ENCODE measurements around the gene CCL13.

CCL13 gene

DNA sequence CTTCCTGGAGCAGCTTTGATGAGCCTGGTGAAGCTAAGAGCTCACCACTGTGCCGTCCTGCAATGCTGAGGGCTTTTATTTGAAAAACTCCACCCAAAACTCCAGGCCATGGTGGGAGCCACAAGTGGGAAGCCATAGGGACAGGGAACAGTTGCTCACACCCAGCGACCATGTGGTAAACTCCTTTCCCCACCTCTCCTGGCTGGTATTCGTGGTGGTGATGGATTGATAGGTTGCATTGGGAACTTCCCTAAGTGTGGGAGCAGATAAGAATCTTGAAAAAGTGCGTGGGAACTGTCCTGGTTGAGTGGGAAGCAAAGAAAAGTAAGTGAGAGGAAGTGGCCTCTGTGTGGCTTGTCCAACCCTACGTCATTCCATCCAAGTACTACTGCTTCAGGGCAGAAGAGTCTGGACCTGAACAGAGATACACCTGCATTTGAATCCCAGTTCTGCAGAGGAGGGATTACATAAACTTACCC, 6.9 kb downstream of the CCL13 start, which contains the start of gene CCL1:
CCL1 (minus strand) TSS at position 51 of the 479 bp plus-strand sequence. CDS start 72 bp downstream, outside the sequence.
- DNase-seq (ENCODE audit: low read depth), result no peak

DNA sequence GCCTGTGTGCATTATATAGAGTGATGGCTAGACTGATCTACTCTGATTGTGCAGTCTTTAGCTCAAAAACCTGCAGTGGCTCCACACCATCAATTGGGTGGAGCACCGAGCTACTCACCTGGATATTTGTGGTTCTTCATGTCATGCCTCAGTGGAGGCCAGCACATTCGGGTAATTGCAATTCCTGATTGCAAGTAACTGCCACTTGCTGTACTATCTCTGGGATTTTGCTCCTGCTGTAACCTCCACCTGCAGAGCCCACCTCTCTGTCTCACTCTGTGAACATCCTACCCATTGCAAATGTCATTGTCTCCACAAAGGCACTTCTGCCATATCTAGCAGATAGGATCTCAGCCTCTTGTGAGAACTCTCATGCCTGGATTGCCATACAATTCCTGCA, 8.5 kb downstream of the CCL13 start:
- DNase-seq (ENCODE audit: low read depth), result no peak

DNA sequence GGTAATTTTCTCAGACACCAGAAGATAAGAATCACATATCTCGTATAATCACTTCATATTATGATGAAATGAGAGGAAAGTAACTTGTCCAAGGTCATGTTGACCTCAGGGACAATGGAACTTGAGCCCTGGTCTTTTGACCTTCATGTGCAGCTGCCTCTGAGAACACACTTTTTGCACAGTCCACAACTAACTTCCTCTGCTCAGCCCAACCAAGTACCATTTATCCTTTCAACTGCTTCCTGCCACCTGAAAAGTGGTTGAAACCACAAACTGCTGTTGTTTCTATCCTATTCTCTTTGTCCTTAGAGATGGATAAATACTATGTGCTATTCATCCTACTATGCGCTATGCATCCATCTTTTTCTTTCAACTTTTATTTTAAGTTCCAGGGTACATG, 9.1 kb downstream of the CCL13 start:
- no peak for DNase-seq (ENCODE audit: low read depth)

DNA sequence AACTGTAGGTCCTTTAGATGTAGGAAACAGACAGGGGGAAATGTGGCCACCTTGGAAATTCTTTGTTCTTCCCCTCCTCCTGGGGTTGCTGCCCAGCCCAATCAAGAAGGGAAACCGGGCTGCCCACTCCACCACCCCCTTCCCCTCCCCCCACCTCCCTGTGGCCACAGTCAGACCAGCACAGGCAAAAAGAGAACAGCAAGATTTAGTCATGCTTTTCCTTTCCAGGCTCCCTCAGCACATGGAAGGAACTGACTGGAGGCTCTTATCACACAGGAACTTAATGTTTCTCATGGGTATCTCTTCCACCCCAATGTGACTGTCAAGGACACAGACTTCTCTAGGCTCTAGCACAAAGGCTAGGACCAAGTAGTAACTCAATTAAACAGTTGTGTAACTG, 9.7 kb downstream of the CCL13 start:
- no peak for DNase-seq (ENCODE audit: low read depth)

DNA sequence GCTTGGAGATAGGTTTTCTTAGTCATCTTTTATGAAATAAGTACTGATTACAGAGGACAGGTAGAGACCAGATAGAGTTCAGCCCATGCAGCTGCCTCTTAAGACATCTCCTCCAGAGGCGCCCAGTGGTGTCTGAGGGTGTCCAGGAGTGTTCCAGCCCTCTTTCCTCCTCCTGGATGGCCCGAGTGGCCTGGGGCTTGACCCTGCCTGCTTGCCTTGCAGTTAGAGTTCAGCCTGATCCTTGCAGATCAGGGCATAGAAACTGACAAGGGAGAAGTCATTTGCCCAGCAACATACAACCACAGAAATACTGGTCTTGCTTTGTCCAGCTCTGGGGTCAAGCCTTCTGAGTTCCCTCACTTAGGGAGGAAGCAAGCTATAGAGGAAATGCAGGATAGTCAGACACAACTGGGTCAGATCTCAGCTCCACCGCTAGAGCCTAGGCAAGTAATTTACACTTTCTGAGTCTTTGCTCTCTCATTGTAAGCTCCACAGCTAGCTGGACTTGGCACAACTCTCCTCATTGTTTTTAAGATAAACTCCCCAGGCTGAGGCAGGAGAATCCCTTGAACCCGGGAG, 10.3 kb downstream of the CCL13 start:
- no peak for DNase-seq (ENCODE audit: low read depth)

DNA sequence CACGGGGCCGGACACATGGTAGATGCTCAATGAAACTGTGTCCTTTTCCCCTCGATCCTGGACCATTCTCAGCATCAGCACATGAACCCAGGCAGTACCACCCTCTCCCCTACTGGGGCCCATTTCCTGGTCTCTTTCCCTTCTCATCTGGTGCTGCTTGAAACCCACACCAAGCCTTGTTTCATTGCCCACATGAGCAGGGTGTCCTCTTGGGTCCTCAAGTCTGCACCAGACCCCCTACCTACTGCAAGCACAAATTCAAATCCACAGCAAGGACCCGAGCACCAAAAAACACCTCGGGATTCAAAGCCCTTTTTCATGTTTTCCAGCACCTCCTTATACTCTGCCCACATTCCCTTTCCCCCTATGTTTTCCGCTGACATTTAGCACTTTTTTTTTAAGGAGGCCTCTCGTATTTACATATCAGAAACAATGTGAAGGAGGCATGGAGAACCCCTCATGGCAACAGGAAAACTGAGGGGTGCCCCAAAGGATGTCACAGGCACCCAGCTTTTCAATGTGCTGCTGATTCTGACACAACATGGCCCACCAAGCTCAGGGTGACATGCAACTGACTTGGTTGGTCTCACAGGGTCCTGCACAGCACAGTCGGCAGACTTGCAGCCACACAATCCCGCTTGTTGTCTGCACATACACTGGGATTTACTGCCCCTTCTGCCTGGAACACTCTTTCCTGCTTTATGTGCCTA, 11.4 kb downstream of the CCL13 start:
- DNase-seq (ENCODE audit: low read depth), result no peak

DNA sequence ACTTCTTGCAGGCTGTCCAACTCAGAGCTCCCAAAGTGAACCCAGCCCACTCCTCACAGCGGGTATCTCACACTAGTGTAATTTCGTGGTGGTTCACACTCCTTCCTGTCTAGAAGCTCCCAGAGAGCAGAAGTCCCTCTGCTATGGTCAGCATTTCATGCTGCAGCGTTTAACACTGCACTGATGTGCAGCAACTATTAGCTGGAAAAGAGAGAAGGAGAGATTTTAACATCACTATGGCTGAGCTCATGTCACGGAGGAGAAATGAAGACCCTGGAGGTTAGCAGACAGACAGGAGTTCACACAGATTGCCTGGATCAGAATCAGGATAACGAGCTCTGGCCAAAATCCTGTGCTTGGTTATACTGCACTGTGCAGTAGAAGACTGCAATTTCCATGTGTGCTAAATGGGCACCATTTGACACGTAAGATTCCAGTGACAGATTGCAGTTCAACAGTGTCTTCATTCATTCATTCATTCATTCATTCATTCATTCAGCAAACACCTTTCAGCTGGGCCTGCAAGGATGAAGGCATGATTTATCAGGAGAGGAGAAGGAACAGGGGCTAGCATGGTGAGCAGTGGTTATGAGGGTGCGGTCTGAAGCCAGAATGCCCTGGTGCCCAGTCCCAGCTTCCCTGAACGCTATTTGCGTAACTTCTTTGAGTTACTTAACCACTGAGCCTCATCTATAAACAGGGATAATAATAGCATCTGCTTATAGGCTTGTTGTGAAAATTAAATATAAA, 12.1 kb downstream of the CCL13 start:
- no peak for DNase-seq (ENCODE audit: low read depth)

DNA sequence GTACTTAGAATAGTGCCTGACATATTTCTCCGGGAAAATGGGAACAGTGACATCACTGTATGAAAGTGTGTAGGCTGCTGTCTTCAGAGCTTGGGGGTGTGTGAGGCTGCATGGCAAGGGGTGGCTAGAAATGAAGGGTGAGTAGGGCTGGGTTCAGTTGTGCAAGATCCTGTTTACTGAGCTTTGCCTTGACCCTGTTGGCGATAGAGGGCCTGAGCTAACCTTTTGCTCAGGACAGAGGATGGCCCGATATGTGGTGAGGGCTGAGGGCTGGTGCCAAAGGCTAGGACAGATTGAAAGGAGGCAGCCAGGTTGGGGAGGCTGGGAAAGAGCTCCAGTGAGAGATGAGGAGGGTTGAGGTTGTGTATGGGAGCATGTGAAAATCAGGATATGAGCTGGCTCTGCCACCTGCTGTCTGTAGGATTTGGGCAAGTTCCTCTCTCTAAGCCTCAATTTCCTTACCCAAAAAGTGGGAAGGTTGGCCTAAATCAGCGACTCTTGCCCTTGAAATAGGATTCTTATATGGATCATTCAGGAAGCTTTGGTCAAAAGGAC, 12.7 kb downstream of the CCL13 start:
- DNase-seq (ENCODE audit: low read depth), result no peak

DNA sequence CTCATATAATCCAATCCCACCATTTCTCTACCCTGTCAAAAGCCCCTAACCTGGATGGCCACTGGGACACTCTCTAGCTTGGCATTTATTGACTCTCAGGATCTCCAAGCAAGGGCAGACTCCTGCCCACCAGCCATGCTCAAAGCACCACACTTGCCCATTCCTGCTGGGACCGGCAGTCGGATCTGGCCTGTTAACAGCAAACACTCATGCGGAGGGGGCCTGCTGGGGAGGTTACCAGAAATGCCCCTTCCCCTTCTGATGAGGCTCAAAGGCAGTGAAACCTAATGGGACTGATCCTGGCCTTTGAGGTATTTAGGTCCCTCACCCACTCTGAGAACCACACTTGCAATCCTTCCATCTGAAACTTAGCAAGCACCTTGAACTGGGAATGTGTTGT, 13.3 kb downstream of the CCL13 start:
- no peak for DNase-seq (ENCODE audit: low read depth)

DNA sequence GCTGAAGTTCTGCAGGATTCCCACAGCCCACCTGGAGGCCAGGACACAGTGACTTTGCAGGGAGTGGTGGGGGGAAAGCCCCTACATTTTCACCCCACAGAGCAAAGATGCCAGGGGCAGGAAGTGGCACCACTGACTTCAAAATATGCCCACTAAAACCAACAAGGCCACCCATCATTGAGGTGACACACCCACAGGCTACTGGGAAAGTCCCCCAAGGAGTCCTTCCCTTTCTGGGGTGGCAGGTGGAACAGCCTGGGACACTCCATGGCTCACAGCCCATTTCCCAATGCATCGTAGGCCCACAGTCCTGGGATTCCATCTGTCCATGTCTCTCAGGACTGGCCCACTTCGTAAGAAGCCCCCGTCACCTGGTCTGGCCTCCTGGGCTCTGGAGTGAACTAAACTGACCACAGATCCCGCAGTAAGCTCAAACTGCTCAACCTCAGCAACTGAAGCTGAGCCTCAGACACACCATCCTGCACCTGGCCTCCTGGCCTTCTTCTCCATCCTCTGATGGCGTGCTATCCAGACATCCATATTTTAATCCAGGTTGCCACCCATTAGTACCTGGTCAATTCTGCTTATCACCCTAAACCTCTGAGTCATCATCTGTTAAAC, 14.2 kb downstream of the CCL13 start:
- DNase-seq (ENCODE audit: low read depth), result no peak

DNA sequence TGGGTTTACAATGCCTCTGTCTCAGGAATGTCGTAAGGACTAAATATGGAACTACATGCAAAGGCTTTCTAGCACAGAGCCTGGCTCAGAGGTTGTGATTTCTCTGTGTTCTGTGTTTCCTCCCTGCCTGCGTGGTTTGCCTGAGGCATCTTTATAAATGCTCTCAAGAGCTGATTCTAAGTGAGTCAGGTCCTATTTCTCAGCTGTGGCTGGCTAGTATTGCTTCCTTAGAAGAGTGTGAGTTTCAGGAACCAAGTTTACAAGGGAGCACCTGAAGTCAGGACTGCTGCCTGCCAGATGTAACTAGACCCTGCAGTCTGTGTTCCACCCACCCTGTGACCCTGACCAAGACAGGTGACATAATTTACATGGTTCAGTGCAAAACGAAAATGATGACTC, 14.7 kb downstream of the CCL13 start:
- DNase-seq (ENCODE audit: low read depth), result no peak

DNA sequence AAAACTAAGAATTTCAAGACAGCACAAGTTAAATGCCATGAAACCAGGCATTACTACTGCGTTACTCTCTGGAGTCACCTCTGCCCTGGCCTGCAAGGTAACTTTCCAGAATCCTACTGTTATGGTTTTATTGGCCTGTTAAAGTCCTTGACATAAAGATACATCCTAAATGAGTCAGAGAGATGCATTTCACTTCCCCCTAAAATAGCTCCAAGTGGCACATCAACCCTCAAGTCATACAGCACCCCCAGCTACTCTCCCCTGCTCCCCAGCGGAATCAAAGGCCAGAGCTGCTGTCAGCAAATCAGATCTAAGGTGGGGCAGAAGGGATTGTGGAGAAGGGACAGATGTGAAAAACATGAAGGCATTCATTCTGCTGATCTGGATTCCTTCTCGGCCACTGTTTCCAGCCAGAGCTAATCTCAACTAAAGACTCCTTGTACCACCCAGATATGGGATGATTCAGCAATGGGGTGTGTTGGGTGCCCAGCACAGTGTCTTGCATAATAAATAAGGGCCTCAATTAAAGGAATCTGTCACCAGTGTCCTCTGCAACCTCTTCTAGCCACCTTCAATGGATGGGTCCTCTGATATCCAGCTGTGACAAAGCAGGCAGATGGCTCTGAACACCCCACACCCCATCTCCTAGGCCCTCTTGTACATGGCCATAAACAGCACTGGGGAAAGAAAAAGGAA, 15.3 kb downstream of the CCL13 start:
- no peak for DNase-seq (ENCODE audit: low read depth)

DNA sequence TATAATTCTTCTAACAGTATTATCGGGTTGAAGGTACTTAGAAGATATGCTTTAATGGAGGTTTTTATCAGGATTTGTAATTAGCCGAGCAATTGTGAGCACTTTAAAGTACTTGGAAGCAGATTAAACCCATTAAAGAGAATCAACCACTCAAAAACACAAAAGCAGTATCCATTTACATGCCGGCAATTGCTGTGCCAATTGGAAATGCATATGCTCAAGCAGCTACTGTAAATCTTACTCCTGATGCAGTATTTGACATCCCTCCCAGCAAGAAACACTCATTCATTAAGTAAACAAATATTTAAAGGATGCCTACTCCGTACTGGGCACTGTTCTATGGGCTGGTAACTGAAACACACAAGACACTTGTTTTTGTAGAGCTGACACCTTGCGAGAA, 18.2 kb downstream of the CCL13 start:
- DNase-seq (ENCODE audit: low read depth), result no peak

DNA sequence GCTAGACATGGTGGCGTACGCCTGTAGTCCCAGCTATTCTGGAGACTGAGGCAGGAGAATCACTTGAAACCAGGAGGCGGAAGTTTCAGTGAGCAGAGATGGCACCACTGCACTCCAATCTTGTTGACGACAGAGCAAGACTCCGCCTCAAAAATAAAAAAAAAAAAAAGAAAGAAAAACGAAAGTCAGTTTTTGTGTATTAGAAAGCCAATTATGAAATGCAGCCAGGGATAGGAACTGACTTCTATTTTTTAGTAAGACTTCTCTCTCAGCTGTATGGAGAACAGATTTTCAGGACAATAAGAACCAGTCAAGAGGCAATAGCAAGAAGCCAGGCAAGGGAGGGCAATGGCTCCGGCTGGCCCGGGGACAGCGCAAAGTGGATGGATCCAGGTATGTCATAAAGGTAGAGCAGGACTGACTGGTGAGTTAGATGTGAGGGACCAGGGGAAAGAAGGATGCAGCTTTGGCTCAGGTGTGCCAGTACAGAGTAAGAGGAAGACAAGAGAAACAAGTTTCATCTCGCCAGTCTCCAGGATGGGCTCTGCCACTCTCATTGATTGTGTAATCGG, 19.2 kb downstream of the CCL13 start:
- DNase-seq (ENCODE audit: low read depth), result no peak

DNA sequence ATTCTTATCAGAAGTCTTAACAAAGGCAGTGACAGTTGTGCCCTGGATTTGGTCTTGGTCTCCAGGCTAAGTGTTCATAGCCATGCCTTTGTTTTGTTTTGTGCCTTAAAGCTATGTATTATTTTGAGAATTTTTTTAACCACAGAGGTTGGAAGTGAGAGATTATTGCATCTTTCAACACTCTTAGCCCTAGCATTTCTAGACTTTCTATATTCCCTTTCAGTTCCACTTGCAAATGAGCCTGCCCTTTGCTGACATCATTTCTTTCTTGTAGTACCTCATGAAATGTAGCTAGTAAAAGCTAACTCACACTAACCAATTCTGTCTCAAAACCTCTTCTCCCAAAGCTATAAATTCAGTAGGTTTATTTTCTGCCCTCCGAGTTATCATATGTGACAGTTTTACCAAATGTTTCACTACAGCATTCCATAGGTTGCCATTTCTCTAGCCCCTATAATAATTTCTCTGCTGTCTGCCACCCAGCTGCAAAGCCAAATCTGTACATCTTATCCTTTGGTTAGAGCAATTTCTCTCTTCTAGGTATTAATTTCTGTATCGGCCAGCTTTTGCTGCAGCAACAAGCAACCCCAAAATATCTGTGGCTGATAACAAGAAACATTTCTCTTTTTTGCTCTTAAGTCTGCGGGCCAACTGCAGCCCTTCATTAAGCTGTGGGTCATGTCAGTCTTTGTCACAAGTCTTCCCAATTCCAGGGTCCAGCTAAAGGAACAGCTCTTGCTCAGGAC, 21.0 kb downstream of the CCL13 start:
- DNase-seq (ENCODE audit: low read depth), result no peak

DNA sequence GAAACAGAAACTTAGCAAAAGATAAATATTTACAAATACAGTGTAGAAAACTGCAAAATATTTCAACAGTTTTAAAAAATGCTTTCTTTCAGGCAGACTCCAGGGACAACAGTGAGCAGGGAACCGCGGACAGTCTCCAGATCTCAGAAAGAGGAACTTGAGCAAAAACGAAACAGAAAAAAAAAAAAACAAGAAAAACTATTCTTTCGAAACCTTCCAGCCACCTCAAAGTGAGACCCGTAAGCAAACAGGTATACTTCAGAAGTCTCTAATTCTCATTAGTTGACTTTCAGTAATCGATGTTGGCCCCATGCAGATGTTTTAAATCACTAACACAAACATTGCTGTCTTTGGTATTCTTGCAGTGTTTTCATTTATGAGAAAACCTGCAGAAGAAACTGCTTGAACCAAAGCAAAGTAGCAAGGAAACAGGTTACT, 22.4 kb downstream of the CCL13 start:
- no peak for DNase-seq (ENCODE audit: low read depth)

DNA sequence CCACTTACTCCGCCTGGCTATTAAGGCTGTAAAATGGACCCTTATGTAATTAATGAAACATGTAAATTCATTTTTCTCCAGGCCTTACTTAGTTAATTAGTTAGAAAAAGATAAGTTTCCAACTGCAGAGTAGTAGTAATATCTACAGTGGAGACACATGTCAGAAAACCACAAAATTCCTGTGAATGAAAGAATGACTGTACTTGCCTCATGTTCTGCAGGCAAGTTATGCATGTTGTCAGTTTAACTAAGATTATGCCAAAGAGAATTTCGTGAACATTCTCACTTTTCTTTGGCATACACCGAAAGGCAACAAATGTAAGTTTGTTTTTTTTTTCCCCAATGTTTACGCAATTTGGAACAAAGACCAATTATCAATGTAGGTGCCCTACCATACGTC, 23.6 kb downstream of the CCL13 start:
- DNase-seq (ENCODE audit: low read depth), result no peak

DNA sequence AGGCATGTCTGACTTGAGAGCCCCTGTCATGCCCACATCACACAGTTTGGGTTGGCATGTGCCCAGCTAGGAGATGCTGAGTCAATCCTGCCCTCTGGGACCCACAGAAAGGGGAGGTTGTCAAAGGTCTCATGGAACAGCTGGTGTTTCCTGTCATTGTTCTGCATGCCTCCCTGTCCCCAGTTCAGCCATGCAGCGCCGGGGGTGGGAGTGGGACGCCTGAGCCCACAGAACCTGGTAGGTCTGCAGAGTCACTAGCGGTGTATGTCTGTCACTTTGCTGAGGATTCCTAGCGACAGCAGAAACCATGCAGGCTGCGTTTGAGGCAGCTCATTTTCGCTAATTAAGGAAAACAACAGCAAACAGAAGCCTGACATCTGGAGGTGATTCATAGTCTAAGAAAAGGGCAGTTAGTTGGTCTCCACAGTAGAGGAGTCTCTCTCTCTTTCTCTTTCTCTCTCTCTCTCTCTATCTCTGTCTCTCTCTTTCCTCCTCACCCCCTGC, 26.4 kb downstream of the CCL13 start:
- DNase-seq (ENCODE audit: low read depth), result no peak

DNA sequence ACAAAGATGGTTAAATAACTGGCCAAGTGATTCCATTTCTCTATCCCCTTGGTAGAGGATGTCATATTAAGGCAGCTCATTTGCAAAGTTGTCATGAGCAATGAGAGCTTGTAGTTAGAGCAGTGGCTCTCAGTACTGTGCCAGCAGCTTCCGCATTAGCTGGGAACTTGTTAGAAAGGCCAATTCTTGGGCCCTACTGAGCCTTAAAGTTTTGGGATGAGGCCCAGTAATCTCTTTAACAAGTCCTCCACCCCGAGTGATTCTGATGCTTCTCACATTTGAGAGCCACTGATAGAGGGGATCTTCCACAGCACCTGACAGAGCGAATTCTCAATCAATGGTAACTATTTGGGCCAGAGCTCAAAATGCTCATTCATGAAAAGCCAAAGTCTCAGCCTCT, 26.9 kb downstream of the CCL13 start:
- DNase-seq (ENCODE audit: low read depth), result no peak

DNA sequence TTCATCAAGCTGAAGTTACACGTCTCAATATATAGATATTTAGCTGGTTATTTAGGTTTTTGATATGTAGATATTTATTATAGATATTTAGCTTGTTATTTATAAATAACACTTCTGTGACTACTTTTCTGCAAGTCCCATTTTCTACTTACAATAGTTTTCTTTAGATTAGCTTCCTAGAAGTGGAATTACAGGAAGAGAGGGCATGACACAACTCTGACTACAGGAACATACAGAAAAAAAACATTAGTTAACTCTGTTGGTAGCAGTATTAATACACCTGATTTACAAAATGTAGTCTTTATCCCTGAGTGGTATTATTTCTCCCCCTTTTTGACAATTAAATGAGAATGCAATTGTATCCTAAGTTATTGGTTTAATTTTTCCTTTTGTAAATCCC, 28.0 kb downstream of the CCL13 start:
- DNase-seq (ENCODE audit: low read depth), result no peak
